Smooth muscle cell (in vitro differentiated cells): ENCODE measurements around the gene PDZD4. TPM values are rescaled to one million over a fixed set of nuclear protein-coding genes. Genes with fewer than 3 reads are reported as not detected.

Experiments
- DNase-seq: peaks from one replicate; lab custom pipeline; 2025; ENCODE audit not compliant: unreplicated experiment; lab: John Stamatoyannopoulos, UW
- H2AFZ ChIP-seq: fragments of 200-600 bp; sonication (generic); 2 replicates; pipeline ENCODE4 v1.6.0; 2016; ENCODE audit warnings: antibody characterized with exemption, low read depth, mild to moderate bottlenecking
- H3F3A ChIP-seq: fragments of 200-600 bp; sonication (generic); 2 replicates; pipeline ENCODE4 v1.6.0; 2017; ENCODE audit warnings: antibody characterized with exemption, low read depth
- H3K27ac ChIP-seq: fragments of 200-600 bp; sonication (generic); 2 replicates; pipeline ENCODE4 v1.5.1; 2016; ENCODE audit warnings: low read depth, mild to moderate bottlenecking
- H3K27me3 ChIP-seq: fragments of 200-600 bp; sonication (generic); 2 replicates; pipeline ENCODE4 v1.6.1; 2016; ENCODE audit warnings: low read depth, mild to moderate bottlenecking
- H3K36me3 ChIP-seq: fragments of 200-600 bp; sonication (generic); 2 replicates; pipeline ENCODE4 v1.5.1; 2016; ENCODE audit warnings: low read depth
- H3K4me1 ChIP-seq: fragments of 200-600 bp; sonication (generic); 2 replicates; pipeline ENCODE4 v1.5.1; 2016; ENCODE audit warnings: low read depth
- H3K4me2 ChIP-seq: fragments of 200-600 bp; sonication (generic); 2 replicates; pipeline ENCODE4 v1.6.0; 2016; ENCODE audit warnings: mild to moderate bottlenecking
- H3K4me3 ChIP-seq: fragments of 200-600 bp; sonication (generic); 2 replicates; pipeline ENCODE4 v1.5.1; 2016; ENCODE audit warnings: mild to moderate bottlenecking
- H3K79me2 ChIP-seq: fragments of 200-600 bp; sonication (generic); 2 replicates; pipeline ENCODE4 v1.6.0; 2016; ENCODE audit warnings: low read depth, mild to moderate bottlenecking
- H3K9ac ChIP-seq: fragments of 200-600 bp; sonication (generic); 2 replicates; pipeline ENCODE4 v1.6.0; 2016; ENCODE audit warnings: low read depth
- H3K9me3 ChIP-seq: fragments of 200-600 bp; sonication (generic); replicated peaks from 2 replicates; pipeline ENCODE4 v1.5.1; 2016; ENCODE audit warnings: low read depth
- H4K20me1 ChIP-seq: fragments of 200-600 bp; sonication (generic); 2 replicates; pipeline ENCODE4 v1.6.0; 2016; ENCODE audit warnings: low read depth
- WGBS: methylation state at CpG from one replicate; pipeline ENCODE4 v1.1.7; 2016; ENCODE audit warnings: low lambda C conversion rate; 5-methylcytosine and 5-hydroxymethylcytosine counted together
- polyA plus RNA-seq: library from polyadenylated mRNA; unstranded; fragments of >200 nt; fragmentation: Nextera tagmentation; extraction: Ambion mirVana; gene quantifications from 2 replicates; pipeline ENCODE4 v1.2.1, GENCODE V29; 2016
- total RNA-seq: library from RNA; depleted of rRNA; stranded (reverse); fragments of >200 nt; gene quantifications from 2 replicates; pipeline ENCODE4 v1.2.3, GENCODE V29; 2014
- TF ChIP-seq, protein P1 (sequence below): fragments of 200-600 bp; sonication (generic); IDR thresholded peaks from 2 replicates; pipeline ENCODE4 v1.5.1; 2017; ENCODE audit warnings: borderline replicate concordance, mild to moderate bottlenecking, antibody characterized with exemption; ENCODE audit not compliant: insufficient read depth, poor library complexity, severe bottlenecking

The PDZD4 gene
- total and polyA plus RNA-seq, 2 experiments from 2014 or later, result 2.3 to 3.1 TPM

GRCh38 chrX:153794018-153794896 lies 36.1 kb downstream of the PDZD4 start, which contains the start of the genes IDH3G and SSR4:
Gene IDH3G (minus strand): TSS chrX:153794375. CDS start chrX:153794326, 49 bp downstream.
Gene SSR4 (plus strand): TSS chrX:153794668. CDS start chrX:153794688, 20 bp downstream.
- Histone ChIP-seq H3K36me3 (no peaks in the 10 kb centered on the region), H4K20me1 (no peaks in the 10 kb centered on the region), H3K27me3 (no peaks in the 10 kb centered on the region), H3K27ac (peak within 1 kb of the TSS; percentile 97), H2AFZ (peak within 1 kb of the TSS; percentile 89), H3K4me3 (peak within 1 kb of the TSS; percentile 79), H3K9me3 (no peaks in the 10 kb centered on the region), H3F3A (no peaks in the 10 kb centered on the region), H3K79me2 (peaks cover 32% of the 10 kb centered on the region), H3K9ac (peak within 1 kb of the TSS; percentile 97), H3K4me2 (peak within 1 kb of the TSS; percentile 88), H3K4me1 (no peaks in the 10 kb centered on the region)
- DNase-seq, result peak; percentile 89
- TF ChIP-seq, protein P1, sequence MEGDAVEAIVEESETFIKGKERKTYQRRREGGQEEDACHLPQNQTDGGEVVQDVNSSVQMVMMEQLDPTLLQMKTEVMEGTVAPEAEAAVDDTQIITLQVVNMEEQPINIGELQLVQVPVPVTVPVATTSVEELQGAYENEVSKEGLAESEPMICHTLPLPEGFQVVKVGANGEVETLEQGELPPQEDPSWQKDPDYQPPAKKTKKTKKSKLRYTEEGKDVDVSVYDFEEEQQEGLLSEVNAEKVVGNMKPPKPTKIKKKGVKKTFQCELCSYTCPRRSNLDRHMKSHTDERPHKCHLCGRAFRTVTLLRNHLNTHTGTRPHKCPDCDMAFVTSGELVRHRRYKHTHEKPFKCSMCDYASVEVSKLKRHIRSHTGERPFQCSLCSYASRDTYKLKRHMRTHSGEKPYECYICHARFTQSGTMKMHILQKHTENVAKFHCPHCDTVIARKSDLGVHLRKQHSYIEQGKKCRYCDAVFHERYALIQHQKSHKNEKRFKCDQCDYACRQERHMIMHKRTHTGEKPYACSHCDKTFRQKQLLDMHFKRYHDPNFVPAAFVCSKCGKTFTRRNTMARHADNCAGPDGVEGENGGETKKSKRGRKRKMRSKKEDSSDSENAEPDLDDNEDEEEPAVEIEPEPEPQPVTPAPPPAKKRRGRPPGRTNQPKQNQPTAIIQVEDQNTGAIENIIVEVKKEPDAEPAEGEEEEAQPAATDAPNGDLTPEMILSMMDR, result no peak
- 39% methylated on average over 69 of the region's 92 CpGs for WGBS

GRCh38 chrX:153793291-153793690 lies 37.1 kb downstream of the PDZD4 start:
- no peaks in the 10 kb centered on the region for H3F3A ChIP-seq
- TF ChIP-seq, protein P1, result no peak
- no peaks in the 10 kb centered on the region for H3K4me1 ChIP-seq
- peak overlapping the region; percentile 97 for H3K27ac ChIP-seq
- H3K36me3 ChIP-seq, result no peaks in the 10 kb centered on the region
- peaks cover 32% of the 10 kb centered on the region for H3K79me2 ChIP-seq
- H2AFZ ChIP-seq, result peak overlapping the region; percentile 89
- 62% methylated on average over 7 of the region's 7 CpGs for WGBS
- H4K20me1 ChIP-seq, result no peaks in the 10 kb centered on the region
- no peak for DNase-seq
- H3K4me2 ChIP-seq, result peak overlapping the region; percentile 81
- H3K27me3 ChIP-seq, result no peaks in the 10 kb centered on the region
- no peaks in the 10 kb centered on the region for H3K9me3 ChIP-seq
- H3K9ac ChIP-seq, result peak overlapping the region; percentile 97
- peak overlapping the region; percentile 79 for H3K4me3 ChIP-seq

- no peak overlapping the region for H3K27ac ChIP-seq
- no peaks in the 10 kb centered on the region for H4K20me1 ChIP-seq
- no peak overlapping the region for H3K9ac ChIP-seq
- no peaks in the 10 kb centered on the region for H3K36me3 ChIP-seq
- H3F3A ChIP-seq, result no peaks in the 10 kb centered on the region
- H3K4me2 ChIP-seq, result no peak overlapping the region
- WGBS, result 88% methylated on average over 6 of the region's 6 CpGs
- no peaks in the 10 kb centered on the region for H3K4me1 ChIP-seq
- peaks cover 32% of the 10 kb centered on the region for H3K79me2 ChIP-seq
- TF ChIP-seq, protein P1, result no peak
- H3K27me3 ChIP-seq, result no peaks in the 10 kb centered on the region
- no peaks in the 10 kb centered on the region for H3K9me3 ChIP-seq
- no peak overlapping the region for H3K4me3 ChIP-seq
- no peak overlapping the region for H2AFZ ChIP-seq
- no peak for DNase-seq
Observed at GRCh38 chrX:153792368-153792767, 38.0 kb downstream of the PDZD4 start.
